GM21723 (cell line): ENCODE data around the gene OVOL3.
"Not testable (repeated sequence)": the region's sequence is repeated elsewhere in the genome, so short reads cannot be mapped to it uniquely, and the experiment has no call there.

Source experiments
- ATAC-seq: cut with Tn5 transposase; IDR thresholded peaks from one replicate; pipeline ENCODE4 v1.9.1; 2021; ENCODE audit warnings: mild to moderate bottlenecking, moderate library complexity; ENCODE audit not compliant: unreplicated experiment

OVOL3 gene

GRCh38 chr19:36110487-36111199 lies at the start of gene OVOL3:
OVOL3 (plus strand) TSS chr19:36111143; CDS start chr19:36111203, 60 bp downstream.
- ATAC-seq: no peak

- no peak for ATAC-seq
These were observed 49.6 kb upstream of the OVOL3 start for GRCh38 chr19:36061367-36061766.

DNA sequence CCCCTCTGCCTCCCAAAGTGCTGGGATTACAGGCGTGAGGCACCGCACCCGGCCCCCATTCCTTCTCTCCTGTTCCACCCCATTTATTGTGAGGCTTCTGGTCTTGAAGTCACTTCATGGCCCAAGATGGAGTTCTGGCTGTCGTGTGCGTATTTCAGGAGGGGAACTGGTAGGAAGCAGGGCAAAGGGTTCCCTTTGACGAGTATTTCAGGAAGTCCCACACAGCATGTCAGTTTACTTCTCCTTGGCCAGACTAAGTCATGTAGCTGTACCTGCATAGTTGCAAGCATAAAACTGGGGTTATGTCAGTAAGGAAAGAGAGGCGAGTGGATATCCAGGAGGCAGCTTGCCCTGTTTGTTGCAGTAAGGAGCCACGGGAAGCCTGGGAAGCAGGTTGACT lies 46.1 kb upstream of the OVOL3 start:
- ATAC-seq: no peak

DNA sequence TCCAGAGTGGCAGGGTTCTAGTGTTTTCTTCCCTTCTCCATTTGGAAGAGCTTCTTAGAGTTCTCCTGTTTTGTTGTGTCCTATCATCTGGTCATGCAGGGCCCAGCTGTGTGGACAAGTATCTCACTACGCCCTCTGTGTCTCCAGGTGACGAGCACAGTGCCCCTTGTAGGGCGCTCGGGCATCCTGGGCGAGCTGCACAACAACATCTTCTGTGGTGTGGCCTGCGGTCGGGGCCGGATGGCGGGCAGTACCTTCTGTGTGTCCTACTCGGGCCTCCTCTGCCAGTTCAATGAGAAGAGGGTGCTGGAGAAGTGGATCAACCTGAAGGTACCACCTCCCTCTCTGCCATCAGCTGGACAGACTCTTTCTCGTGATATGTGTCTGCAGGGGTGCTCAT lies 43.3 kb upstream of the OVOL3 start:
- ATAC-seq: no peak

DNA sequence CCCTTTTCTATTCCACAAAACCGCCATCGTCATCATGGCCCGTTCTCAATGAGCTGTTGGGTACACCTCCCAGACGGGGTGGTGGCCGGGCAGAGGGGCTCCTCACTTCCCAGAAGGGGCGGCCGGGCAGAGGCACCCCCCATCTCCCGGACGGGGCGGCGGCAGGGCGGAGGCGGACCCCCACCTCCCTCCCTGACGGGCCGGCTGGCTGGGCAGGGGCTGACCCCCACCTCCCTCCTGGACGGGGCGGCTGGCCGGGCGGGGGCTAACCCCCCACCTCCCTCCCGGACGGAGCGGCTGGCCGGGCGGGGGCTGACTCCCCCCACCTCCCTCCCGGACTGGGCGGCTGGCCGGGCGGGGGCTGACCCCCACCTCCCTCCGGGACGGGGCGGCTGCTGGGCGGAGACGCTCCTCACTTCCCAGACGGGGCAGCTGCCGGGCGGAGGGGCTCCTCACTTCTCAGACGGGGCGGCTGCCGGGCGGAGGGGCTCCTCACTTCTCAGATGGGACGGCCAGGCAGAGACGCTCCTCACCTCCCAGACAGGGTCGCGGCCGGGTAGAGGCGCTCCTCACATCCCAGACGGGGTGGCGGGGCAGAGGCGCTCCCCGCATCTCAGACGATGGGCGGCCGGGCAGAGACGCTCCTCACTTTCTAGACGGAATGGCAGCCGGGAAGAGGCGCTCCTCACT lies 42.0 kb upstream of the OVOL3 start:
- ATAC-seq: not testable (repeated sequence)

DNA sequence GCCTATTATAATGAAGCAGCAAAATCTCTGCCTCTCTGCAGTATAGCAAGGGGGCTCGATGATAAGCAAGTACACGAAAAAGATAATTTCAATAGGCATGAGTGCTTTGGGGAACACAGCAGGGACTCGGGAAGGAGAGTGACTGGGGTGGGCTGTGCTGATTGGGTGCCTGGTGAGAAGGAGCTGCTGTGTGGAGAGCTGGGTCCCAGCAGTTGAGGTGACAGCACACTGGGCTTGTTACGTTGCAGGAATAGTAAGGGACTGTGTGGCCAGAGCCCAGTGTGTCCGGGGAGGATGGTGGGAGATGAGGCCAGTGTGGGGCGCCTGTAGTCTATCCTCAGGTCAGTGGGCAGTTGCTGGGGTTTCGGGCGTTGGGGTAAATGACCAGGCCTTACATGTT lies 38.9 kb upstream of the OVOL3 start:
- ATAC-seq: no peak

- no peak for ATAC-seq
These were observed 37.6 kb upstream of the OVOL3 start for GRCh38 chr19:36073121-36073876.

DNA sequence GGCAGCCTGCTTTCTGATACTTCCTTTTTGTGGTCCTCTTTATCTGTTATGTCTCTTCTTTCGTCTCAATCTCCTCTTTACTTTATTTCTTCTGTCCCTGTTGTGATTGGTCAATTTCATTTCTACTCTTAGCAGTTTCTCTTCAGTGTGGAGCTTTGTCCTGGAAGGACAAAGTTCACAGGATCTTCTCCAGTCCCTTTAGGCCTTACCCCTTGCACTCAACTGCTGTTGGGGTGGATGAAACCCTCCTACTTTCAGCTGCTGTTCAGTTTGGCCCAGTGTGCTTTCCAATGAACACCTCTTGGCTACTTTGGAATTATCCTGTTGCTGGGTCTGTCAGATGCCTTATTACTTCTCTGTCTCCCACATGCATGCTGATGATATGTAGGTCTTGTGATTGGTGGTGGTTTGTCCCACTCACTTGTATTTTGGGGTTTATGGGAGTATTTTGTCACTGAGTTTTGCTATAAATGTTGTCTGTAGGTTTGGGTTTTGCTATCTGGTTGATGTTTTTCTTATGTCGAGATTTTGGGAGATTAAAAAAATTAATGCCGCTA lies 31.5 kb upstream of the OVOL3 start:
- ATAC-seq: no peak

DNA sequence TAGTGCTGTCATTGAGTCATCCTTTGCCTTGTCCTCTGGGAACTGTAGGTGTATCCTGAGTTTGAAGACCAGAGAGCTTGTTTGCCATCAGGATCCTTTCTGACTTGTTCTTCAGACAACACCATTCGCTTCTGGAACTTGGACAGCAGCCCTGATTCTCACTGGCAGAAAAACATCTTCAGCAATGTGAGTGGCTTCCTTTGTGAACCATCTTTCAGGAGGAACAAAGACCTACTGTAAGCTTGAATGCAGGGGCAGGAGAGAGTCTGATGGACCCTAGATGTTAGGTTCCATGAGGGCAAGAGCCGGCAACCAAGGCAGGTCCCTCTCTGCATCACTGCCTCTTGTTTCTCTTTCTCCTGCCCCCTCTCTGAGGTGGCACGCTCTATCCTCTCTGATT lies 29.6 kb upstream of the OVOL3 start:
- no peak for ATAC-seq

DNA sequence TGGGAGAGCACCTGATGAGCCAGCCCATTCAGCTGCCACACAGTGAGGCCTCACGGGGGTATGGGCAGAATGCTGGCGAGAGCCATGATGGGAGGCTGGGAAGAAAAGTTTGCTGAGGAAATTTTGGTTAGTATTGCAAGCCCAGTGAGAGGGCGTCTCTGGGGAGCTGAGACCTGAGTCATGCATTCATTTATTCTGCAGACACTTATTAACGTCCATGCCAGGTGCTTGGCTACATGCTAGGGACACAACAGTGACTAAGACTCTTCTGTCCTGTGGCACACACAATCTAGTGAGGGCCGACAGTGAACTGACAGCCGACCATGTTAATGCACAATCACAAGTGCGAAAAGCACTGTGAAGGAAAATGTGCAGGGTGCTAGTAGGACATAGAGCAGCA lies 29.0 kb upstream of the OVOL3 start:
- ATAC-seq: no peak

DNA sequence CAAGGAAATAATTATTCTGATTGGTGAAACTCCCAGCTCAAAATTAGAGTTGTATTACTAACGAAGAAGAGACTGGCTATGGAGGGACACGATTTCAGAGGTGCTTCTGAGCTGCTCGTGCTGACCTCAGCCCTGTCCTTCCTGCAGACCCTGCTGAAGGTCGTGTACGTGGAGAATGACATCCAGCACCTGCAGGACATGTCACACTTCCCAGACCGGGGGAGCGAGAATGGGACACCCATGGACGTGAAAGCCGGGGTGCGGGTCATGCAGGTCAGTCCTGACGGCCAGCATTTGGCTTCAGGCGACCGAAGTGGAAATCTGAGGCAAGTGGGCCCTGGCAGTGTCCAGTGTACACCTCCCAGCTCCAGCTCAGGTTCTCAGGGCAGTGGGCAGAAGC lies 28.0 kb upstream of the OVOL3 start:
- ATAC-seq: no peak

DNA sequence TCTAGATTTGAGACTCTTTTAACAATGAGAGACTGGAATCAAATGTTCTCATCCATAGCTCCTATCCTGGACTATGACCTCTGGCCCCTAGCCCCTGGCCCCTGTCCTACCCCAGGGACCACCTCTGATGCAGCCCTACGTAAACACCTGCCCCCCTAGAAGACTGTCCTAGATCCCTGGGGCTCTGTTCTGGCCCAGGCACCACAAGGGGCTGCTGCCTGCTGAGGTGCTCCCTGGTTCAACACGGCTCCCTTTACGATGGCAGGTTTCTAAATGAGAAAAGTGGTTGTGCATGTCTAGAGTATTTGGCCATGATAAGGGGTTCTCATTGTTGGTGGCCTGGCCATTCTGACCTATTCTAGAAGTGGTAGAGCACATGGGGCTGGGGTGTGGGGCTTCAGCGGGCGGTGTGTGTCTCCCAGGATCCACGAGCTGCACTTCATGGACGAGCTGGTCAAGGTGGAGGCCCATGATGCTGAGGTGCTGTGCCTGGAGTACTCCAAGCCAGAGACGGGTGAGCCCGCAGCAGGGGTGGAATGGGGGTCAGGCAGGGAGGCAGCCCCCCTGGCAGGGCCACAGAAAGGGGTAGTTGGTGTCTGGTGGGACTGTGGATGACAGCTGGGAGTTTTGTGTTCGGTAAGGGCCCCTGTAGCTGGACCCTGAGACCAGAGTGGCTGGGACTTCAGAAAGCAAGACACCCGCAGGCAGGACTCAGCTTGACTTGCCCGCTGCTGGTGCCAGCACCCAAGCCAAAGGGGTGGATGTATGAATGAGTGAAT lies 26.5 kb upstream of the OVOL3 start:
- no peak for ATAC-seq

DNA sequence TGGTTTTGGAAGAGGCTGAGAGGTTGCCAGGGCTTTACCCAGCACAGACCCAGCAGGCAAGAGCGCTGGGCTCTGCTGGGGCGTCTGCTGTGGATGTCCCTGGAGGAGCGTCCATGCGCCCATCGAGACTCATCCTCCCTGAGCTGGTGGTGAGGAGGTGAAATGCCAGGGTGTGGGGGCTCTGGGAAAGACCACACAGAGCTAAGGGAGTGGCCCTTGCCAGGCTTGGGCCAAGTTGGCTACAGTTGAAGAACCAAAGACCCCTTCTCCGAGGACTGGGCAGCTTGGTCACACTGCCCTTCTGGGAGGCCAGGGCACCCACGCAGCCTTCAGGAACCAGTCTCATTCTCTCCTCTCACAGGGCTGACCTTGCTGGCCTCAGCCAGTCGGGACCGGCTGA lies 24.6 kb upstream of the OVOL3 start:
- ATAC-seq: no peak

GRCh38 chr19:36089847-36090246 lies 21.1 kb upstream of the OVOL3 start:
- ATAC-seq: no peak

DNA sequence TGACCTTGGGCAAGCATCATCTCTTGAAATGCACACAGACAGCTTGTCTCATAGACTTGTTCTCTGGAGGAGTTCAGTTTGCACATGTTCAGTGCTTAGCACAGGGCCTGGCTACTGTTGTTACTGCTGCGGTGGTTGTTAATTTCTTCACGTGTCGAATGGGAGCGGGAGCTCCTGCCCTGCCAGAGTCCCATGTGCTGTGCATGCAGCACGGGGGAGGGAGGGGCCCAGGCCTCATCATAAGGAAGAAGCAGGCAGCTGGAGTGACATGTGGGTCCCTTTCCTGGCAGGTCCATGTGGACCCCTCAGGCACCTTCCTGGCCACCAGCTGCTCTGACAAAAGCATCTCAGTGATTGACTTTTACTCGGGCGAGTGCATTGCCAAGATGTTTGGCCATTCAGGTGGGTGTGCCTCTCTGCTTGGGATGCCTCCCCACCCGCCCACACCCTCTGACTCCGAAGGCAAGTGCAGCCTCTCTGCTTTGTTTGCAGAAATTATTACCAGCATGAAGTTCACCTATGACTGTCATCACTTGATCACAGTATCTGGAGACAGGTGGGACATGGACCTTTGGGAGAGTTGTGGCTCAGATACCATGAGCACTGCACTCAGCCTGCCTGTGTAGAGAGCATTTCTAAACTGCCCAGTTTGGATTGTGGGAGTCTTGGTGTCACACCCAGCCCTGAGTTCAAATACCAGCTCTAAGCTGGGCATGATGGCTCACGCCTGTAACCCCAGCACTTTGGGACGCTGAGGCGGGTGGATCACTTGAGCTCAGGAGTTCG lies 19.8 kb upstream of the OVOL3 start:
- ATAC-seq: no peak

DNA sequence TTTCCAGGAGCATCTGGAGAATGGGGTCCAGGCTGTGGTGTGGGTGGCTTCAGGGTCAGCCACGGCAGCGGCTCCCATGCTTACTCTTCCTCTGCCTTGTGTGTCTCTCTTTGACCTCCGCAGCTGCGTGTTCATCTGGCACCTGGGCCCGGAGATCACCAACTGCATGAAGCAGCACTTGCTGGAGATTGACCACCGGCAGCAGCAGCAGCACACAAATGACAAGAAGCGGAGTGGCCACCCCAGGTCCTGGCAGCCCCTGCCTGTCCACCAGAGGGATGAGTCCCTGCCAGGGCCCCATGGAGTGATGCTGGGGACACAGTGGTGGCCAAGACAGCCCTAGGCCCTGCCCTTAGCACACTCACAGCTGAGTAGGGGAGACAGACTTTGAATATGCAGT lies 18.4 kb upstream of the OVOL3 start:
- ATAC-seq: no peak

GRCh38 chr19:36093146-36093662 lies 17.7 kb upstream of the OVOL3 start:
- no peak for ATAC-seq

- ATAC-seq: no peak
These were observed 17.3 kb upstream of the OVOL3 start for GRCh38 chr19:36093687-36094086.

DNA sequence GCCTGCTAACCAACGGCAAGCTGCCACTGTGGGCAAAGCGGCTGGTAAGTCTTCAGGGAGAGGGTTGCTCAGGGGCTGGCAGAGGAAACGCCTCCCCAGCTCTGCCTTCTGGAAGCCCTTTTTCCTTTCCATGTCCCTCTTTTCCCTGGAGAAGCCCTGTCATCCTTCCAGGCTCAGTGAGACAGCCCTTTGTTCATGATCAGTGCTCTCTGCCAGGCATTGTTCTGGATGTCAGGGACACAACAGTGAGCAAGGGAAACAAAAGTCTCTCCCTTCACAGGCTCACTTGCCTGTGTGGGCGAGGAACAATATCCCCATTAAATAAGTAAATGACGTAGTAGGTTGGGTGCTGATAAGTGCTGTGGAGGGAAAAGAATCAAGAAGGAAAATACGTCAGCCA lies 13.9 kb upstream of the OVOL3 start:
- ATAC-seq: no peak
